ENCODE data around the gene SGCG.
"Not testable (repeated sequence)": the region's sequence is repeated elsewhere in the genome, so short reads cannot be mapped to it uniquely, and the experiment has no call there.

Gene SGCG, protein sequence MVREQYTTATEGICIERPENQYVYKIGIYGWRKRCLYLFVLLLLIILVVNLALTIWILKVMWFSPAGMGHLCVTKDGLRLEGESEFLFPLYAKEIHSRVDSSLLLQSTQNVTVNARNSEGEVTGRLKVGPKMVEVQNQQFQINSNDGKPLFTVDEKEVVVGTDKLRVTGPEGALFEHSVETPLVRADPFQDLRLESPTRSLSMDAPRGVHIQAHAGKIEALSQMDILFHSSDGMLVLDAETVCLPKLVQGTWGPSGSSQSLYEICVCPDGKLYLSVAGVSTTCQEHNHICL

GRCh38 chr13:23180711-23181110, at the start of gene SGCG:
Gene SGCG (plus strand): TSS chr13:23180979. CDS start chr13:23203695, 22,716 bp downstream.
- no peak for DNase-seq

GRCh38 chr13:23134542-23134941, 46.2 kb upstream of the SGCG start:
- DNase-seq: no peak

GRCh38 chr13:23140492-23140891, 40.3 kb upstream of the SGCG start:
- DNase-seq: no peak

DNA sequence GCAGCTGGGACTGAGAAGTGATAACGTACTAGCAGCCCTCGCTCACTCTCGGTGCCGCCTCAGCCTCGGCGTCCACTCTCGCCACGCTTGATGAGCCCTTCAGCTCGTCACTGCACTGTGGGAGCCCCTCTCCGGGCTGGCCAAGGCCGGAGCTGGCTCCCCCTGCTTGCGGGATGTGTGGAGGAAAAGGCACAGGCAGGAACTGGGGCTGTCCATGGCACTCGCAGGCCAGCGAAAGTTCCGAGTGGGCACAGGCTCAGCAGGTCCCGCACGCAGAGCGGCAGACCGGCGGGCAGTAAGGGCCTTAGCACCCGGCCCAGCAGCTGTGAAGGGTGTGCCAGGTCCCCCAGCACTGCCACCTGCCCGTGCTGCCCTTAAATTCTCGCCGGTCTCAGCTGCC, 38.8 kb upstream of the SGCG start:
- DNase-seq: no peak

- DNase-seq: not testable (repeated sequence)
These were observed 38.2 kb upstream of the SGCG start for GRCh38 chr13:23142607-23143006.

DNA sequence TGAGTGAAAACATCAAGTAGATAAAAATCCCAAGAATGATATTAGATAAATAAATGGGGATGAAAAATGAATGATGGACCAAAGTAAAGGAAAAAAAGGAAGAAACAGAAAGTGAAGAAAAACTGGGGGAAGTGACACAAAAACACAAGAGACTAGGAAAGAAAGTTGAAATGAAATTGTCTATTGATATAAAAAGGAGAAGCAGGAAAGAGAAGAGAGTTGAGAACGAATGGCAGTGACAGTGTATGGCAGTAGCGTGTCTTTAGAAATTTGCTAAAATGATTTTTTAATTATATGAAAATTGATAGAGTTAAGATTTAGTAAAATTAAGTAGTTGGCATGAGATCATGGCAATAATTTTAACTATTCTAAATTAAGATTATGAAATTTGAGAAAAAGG, 36.3 kb upstream of the SGCG start:
- DNase-seq: no peak

GRCh38 chr13:23146006-23146405, 34.8 kb upstream of the SGCG start:
- DNase-seq: no peak

DNA sequence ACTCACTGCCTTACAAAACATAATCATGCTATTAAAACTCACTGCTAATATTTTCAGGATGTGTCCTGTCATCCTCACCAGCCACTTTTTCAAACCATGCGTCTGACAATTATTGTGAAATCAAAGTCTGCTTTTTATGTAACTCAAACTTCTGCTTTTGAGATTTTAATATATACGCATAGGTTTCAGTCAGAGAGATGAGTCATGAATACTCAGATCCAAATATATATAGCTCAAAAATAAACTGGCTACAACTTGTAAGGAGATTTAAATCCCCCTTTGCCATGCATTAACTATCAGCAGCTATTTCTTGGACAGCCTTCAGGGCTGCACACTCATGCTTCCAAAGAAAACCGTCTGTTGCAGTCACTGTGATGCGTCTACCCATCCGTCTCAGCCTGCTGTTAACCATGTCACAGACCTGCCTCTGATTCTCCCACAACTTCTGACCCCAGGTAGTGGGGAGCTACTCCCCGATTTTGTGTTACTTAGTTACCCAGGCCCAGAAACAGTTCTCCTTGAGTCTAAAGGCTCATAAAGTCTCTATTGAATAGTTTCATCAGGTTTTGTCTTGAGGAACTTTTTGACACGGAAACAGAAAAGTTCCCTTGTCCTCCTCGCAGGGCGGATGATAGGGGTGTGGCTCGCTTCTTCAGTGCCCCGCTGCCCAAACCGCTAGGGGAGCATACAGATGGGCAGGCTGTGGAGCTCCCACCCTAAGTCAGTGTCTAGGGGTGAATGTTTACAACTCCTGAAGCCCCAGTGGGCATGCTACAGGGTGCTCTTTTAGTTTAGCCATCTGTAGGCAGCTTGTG, 33.8 kb upstream of the SGCG start:
- no peak for DNase-seq

DNA sequence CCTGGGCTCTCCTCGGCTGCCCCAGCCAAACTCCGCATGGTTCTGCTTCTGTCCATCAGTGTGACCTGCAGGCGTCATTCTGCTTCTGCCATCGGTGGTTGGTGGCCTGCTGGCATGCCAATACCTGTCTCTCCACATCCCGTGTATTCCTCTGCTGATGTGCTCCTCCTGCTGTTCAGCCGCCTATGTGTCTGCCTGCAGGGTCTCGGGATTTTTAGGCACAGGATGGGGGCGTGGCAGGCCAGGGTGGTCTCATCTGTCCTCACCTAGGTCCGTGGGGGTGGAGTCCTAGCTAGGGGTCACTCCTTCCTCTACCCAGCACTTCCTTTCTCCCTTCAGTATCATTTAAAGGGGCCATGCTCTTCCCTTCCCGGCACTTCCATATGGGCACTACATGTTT, 33.0 kb upstream of the SGCG start:
- DNase-seq: no peak

GRCh38 chr13:23157781-23158180, 23.0 kb upstream of the SGCG start:
- no peak for DNase-seq

DNA sequence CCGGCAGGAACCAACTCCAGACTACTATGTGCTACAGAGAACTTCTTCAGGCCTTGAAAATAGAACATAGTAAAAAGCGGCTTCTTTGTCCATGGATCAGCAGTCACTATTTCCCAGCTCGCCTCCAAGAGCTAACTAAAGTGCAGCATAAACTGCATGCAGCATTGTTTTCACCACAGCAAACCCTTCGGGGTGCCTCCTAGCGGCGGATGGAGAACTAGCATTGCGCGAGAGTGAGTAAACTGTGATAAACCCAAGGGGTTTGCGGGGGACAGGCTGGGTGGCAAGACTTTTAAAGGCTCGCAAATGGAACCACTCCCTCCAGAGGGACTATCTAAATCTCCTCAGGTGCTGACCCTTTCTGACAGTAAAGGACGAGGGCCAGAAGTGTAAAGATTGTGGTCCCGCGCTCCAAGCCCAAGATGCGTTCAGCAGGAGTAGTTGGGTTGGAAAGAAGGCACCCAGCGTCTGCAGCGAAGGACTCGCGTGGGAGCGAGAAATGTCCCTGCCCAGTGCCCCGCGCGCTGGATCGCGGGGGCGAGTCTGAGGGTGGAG, 21.5 kb upstream of the SGCG start:
- no peak for DNase-seq

DNA sequence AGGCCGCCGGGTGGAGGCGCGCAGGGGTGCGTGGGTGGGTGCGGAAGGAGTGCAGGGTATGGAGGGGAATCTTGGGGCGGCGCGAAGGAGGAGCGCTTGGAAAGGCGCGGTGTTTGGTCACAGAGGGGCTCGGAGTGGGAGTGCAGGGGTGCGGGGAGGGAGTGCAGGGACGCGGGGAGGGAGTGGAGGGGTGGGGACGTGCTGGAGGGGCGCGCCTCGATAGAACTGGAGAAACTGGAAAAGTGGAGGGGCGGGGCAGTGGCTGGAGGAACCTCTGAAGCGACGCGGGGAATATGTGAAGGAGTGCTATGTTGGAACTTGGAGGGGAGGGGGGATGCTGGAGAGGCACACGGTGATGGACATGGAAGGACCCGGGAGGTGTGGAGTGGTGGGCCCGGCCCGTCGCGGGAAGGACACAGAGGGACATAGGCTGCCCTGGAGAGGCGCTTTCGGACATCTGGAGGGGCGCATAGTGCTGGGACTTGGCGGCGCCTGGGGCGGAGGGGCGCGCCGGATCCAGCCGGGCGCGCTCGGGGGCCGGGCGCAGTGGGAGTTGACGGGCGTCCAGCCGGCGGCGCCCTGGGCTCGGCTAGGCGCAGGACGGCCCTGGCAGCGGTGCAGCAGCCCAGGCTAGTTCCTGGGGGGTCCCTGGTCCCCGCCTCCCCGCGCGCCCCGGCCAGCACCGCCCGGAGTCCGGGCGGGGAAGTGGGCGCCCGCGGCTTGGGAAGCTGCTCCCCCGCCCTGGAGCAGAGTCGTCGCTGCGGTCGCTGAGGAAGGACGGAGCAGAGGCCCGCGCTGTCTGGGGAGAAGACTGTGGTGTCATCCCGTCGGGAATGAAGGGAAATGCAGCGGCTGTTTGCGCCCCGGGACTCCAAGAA, 20.8 kb upstream of the SGCG start:
- DNase-seq: no peak

- no peak for DNase-seq
These were observed 19.9 kb upstream of the SGCG start for GRCh38 chr13:23160638-23161480.

DNA sequence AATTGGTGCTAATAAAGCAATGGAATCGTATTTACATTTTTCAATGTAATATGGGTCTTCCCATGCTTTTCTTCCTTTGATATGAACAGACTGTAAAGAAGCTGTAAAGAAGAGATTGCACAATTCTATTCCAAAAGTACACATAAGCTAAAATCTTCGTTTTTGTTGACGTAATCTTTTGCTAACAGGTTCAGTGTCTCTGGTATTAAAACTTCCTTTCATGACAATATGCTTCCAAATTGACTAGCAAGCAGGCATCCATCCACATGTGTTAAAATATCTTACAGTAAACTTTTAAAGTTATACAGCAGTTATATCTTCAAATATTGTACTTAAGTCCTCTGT, 19.3 kb upstream of the SGCG start:
- no peak for DNase-seq

GRCh38 chr13:23175920-23176319, 4.9 kb upstream of the SGCG start:
- DNase-seq: peak; percentile 10

DNA sequence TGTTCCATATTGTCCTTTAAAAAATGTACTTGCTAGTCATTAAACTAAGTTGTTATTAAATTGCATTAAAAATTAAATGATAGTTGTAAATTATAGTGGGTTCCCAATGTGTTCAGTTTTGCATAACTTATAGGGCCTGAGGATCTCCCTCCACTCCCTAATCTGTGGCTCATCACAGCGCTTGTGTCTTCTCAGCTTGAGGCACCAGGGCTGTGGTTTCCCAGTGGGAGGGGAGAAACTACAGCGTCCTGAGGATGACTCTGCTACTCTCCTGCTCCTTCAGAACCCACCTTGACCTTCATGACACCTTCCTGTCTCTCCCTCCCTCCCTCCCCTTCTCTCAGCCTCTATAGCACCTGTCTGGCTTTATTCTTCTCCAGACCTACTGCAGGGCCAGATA, 1.4 kb downstream of the SGCG start:
- DNase-seq: no peak

GRCh38 chr13:23183292-23183691, 2.5 kb downstream of the SGCG start:
- no peak for DNase-seq

DNA sequence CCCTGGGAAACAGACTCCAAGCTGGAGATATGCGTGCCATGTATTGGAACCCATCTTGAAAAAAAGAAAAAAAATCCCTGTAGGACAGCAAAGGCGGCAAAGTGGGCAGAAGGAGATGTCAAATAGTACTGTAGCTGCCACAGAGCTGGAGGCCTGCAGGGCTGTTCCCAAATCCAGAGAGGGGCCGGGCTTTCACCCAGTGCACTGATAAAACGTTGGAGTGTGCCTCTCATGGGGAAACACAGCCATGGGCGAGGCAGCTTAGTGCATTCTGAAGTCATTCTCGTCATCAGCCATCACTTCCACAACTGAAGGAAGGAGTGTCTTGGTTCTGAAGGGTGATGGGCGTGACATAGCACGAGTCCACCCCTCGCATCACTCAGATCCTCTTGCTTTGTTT, 4.8 kb downstream of the SGCG start:
- DNase-seq: no peak

DNA sequence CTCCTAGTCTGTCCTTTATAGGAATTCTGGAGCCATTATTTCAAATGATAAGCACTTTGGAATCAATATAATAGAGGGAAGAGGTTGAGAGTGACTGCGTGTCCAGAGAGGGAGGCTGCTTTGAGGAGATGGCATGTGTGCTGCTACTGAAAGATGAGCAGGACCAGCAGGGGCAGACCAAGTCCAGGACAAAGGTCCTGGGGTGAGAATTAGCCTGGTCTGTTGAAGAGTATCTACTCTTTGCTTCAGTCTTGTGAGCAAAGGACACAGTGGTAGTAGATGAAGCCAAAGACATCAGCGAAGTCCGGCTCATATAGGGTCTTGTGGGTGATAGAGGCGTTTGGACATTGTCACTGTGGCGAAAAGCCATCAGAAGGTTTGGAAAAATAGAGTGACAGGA, 21.1 kb downstream of the SGCG start:
- no peak for DNase-seq

DNA sequence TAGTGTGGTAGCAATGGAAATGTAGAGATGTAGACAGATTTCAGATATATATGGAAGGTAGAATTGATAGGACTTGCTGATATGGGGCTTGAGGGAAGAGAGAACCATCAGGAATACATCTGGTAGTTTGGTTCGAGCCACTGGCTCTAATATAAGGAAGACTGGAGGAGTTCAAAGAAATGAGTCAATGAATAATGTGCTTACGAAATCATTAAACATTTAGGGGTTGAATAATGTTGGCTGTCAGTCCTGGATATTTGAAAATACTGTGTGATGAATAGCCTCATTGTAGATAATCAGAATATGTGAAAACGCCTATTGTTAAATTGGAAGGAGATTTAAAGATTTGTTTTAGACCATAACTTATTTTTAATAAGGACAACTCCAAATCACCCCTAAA, 21.6 kb downstream of the SGCG start:
- no peak for DNase-seq

GRCh38 chr13:23203516-23203915, 22.7 kb downstream of the SGCG start:
- no peak for DNase-seq

- no peak for DNase-seq
These were observed 25.0 kb downstream of the SGCG start for GRCh38 chr13:23205807-23206206.
